PC-3 (cell line): ENCODE measurements around the gene FANCE. TPM values are rescaled to one million over a fixed set of nuclear protein-coding genes. Genes with fewer than 3 reads are reported as not detected.

ENCODE experiments used
- ATAC-seq: fragments of 200-7000 bp; cut with Tn5 transposase; 2 replicates; pipeline ENCODE4 v1.9.1; 2020; ENCODE audit warnings: mild to moderate bottlenecking, moderate library complexity
- BruUV-seq: library from RNA; stranded (reverse); fragments of 400-500 nt; replicated peaks from 2 replicates; lab custom pipeline; 2021; lab: Mats Ljungman, UMichigan
- CTCF ChIA-PET: fragments of 300-600 bp; sonication (Branson Sonifier 250); formaldehyde crosslinking; loops from one replicate; lab custom pipeline; 2022; ENCODE audit warnings: antibody characterized with exemption; lab: Charles Lee
- POLR2A ChIA-PET: fragments of 300-600 bp; sonication (Branson Sonifier 250); formaldehyde crosslinking; loops from one replicate; lab custom pipeline; 2022; ENCODE audit warnings: antibody characterized with exemption; ENCODE audit not compliant: unreplicated experiment; lab: Charles Lee
- DNase-seq: peaks from one replicate; pipeline ENCODE4 v3.0.0-alpha.2; 2015
- H2AFZ ChIP-seq: fragments of 300-600 bp; sonication (generic); 2 replicates; pipeline ENCODE4 v1.6.0; 2016; ENCODE audit warnings: antibody characterized with exemption, low read length
- H3F3A ChIP-seq: fragments of 300-600 bp; sonication (generic); one replicate; pipeline ENCODE4 v1.6.0; 2017; ENCODE audit warnings: antibody characterized with exemption, low read length, control low read depth, mild to moderate bottlenecking; ENCODE audit not compliant: unreplicated experiment
- H3K27ac ChIP-seq: fragments of 300-600 bp; sonication (generic); 2 replicates; pipeline ENCODE4 v1.5.1; 2016; ENCODE audit warnings: mild to moderate bottlenecking, low read length
- H3K27me3 ChIP-seq: fragments of 300-600 bp; sonication (generic); 2 replicates; pipeline ENCODE4 v1.6.1; 2016; ENCODE audit warnings: low read length, mixed read lengths
- H3K36me3 ChIP-seq: fragments of 300-600 bp; sonication (generic); 2 replicates; pipeline ENCODE4 v1.6.1; 2016; ENCODE audit warnings: low read depth, mixed run types, low read length, mixed read lengths
- H3K4me1 ChIP-seq: fragments of 300-600 bp; sonication (generic); 2 replicates; pipeline ENCODE4 v1.5.1; 2016; ENCODE audit warnings: low read length; ENCODE audit not compliant: insufficient read depth
- H3K4me2 ChIP-seq: fragments of 300-600 bp; sonication (generic); 2 replicates; pipeline ENCODE4 v1.6.0; 2016; ENCODE audit warnings: low read length
- H3K4me3 ChIP-seq: fragments of 300-600 bp; sonication (generic); 2 replicates; pipeline ENCODE4 v1.5.1; 2016; ENCODE audit warnings: mild to moderate bottlenecking, low read length, mixed read lengths
- H3K79me2 ChIP-seq: fragments of 300-600 bp; sonication (generic); 2 replicates; pipeline ENCODE4 v1.6.1; 2017; ENCODE audit warnings: low read length, mixed read lengths
- H3K9ac ChIP-seq: fragments of 300-600 bp; sonication (generic); 2 replicates; pipeline ENCODE4 v1.6.0; 2016; ENCODE audit warnings: mild to moderate bottlenecking, low read length
- H3K9me2 ChIP-seq: fragments of 300-600 bp; sonication (generic); replicated peaks from 2 replicates; pipeline ENCODE4 v1.6.1; 2016; ENCODE audit warnings: mixed run types, low read length, mixed read lengths
- H3K9me3 ChIP-seq: fragments of 300-600 bp; sonication (generic); 2 replicates; pipeline ENCODE4 v1.6.1; 2016; ENCODE audit warnings: low read length, mixed read lengths
- H4K20me1 ChIP-seq: fragments of 300-600 bp; sonication (generic); 2 replicates; pipeline ENCODE4 v1.6.1; 2016; ENCODE audit warnings: low read length, mixed read lengths
- CTCF ChIP-seq: fragments of 300-600 bp; sonication (generic); conservative IDR thresholded peaks from 2 replicates; pipeline ENCODE4 v1.5.1; 2017; ENCODE audit warnings: antibody characterized with exemption, low read depth, mild to moderate bottlenecking, low read length
- EZH2 ChIP-seq: fragments of 300-600 bp; sonication (generic); IDR thresholded peaks from one replicate; pipeline ENCODE4 v1.6.1; 2017; ENCODE audit warnings: antibody characterized with exemption, mild to moderate bottlenecking, low read length; ENCODE audit not compliant: unreplicated experiment
- EZH2phosphoT487 ChIP-seq: fragments of 300-600 bp; sonication (generic); IDR thresholded peaks from 2 replicates; pipeline ENCODE4 v1.6.1; 2018; ENCODE audit warnings: mild to moderate bottlenecking, antibody characterized with exemption, low read length, borderline replicate concordance
- intact Hi-C: fragments of 100-400 bp; cut with micrococcal nuclease; formaldehyde crosslinking; loops from 2 replicates; pipeline ENCODE4 v1.9.0; 2023
- total RNA-seq: library from RNA; depleted of rRNA; stranded (reverse); fragments of >200 nt; gene quantifications from 2 replicates; pipeline ENCODE4 v1.2.3, GENCODE V29; 2014

FANCE gene
- total RNA-seq, 1 experiment from 2014 or later, result 13.8 TPM

- H3K9me3 ChIP-seq, result no peaks in the 10 kb centered on the region
- H3K9me2 ChIP-seq, result no peaks in the 10 kb centered on the region
- peak overlapping the region; percentile 96 for H3K4me2 ChIP-seq
- no peaks in the 10 kb centered on the region for H3K36me3 ChIP-seq
- H2AFZ ChIP-seq, result peak overlapping the region; percentile 92
- POLR2A ChIA-PET, result interaction anchor here (0.6 kb wide), 1 partner anchor 70 kb away, joined by 14 read pairs; no protein-coding TSS in a partner anchor
- TF ChIP-seq EZH2phosphoT487 (no peak), EZH2 (no peak), CTCF (no peak)
- H4K20me1 ChIP-seq, result no peaks in the 10 kb centered on the region; the same call in 1 of the 2 replicates
- H3K9ac ChIP-seq, result peak overlapping the region; percentile 79
- H3K4me1 ChIP-seq, result peaks cover 29% of the 10 kb centered on the region
- H3K79me2 ChIP-seq, result peaks cover 34% of the 10 kb centered on the region
- intact Hi-C loops, result no loop called here
- BruUV-seq, result TSS peak; percentile 48
- ATAC-seq (peak; percentile 17), DNase-seq (no peak)
- no peaks in the 10 kb centered on the region for H3K27me3 ChIP-seq
- H3K4me3 ChIP-seq, result peak overlapping the region; percentile 69
- peak overlapping the region; percentile 35; the same call in 1 of the 2 replicates for H3K27ac ChIP-seq
- CTCF ChIA-PET, result no interaction called here
- no peaks in the 10 kb centered on the region for H3F3A ChIP-seq
These were observed 45.7 kb downstream of the FANCE start for GRCh38 chr6:35497571-35498421.

- POLR2A ChIA-PET, result no interaction called here
- TF ChIP-seq EZH2phosphoT487 (no peak), CTCF (no peak), EZH2 (no peak)
- Histone ChIP-seq H4K20me1 (no peaks in the 10 kb centered on the region; the same call in 1 of the 2 replicates), H3K9ac (no peak overlapping the region), H3F3A (no peaks in the 10 kb centered on the region), H2AFZ (no peak overlapping the region), H3K4me1 (peaks cover 29% of the 10 kb centered on the region), H3K4me3 (peak overlapping the region; percentile 69; the same call in 1 of the 2 replicates), H3K4me2 (0 out of 2 replicates have a peak overlapping the region, but pooled peaks have one; percentile 96), H3K27ac (no peak overlapping the region), H3K79me2 (peaks cover 27% of the 10 kb centered on the region), H3K9me2 (no peaks in the 10 kb centered on the region), H3K27me3 (no peaks in the 10 kb centered on the region), H3K36me3 (no peaks in the 10 kb centered on the region), H3K9me3 (no peaks in the 10 kb centered on the region)
- DNase-seq (no peak), ATAC-seq (no peak)
- CTCF ChIA-PET, result no interaction called here
- no TSS peak for BruUV-seq
- intact Hi-C loops, result no loop called here
These were observed 46.4 kb downstream of the FANCE start for GRCh38 chr6:35498422-35499067.
